Superior temporal gyrus (tissue), 1 donor: Measurements from ENCODE around the gene TMEM170A.
A peak's percentile ranks its signal among the peaks of the same experiment; 100 is the strongest.
"Not testable (repeated sequence)": the region's sequence is repeated elsewhere in the genome, so short reads cannot be mapped to it uniquely, and the experiment has no call there.

Experiments
- DNase-seq: peaks from one replicate; pipeline ENCODE4 v3.0.0-alpha.2; 2016; ENCODE audit errors: extremely low spot score

TMEM170A gene

GRCh38 chr16:75455677-75456076 lies 8.8 kb downstream of the TMEM170A start:
- DNase-seq = no peak

DNA sequence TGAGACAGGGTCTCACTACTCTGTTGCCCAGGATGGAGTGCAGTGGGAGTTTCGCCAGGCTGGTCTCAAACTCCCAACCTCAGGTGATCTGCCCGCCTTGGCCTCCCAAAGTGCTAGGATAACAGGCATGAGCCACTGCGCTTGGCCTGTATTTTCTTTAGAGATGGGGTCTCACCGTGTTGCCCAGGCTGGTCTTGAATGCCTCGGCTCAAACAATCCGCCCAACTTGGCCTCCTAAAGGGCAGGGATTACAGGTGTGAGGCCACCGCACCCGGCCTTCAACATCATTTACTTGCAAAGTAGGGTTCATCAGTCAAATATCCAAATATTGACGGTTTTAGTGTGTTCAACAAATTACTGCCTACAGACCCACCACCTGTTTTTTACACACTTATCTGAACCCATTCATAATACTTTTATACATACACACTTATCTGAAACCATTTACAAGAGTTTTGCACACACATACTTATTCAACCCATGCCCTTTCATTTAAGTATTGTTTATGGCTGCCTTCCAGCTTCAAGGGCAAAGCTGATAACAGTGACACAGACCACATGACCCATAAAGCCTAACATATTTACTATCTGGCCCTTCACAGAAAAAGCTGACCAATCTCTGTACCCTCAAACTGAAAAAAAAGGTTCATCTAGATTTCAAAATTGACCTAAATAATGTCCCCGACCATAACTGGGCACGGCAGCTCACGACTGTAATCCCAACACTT lies 11.9 kb downstream of the TMEM170A start:
- no peak for DNase-seq

DNA sequence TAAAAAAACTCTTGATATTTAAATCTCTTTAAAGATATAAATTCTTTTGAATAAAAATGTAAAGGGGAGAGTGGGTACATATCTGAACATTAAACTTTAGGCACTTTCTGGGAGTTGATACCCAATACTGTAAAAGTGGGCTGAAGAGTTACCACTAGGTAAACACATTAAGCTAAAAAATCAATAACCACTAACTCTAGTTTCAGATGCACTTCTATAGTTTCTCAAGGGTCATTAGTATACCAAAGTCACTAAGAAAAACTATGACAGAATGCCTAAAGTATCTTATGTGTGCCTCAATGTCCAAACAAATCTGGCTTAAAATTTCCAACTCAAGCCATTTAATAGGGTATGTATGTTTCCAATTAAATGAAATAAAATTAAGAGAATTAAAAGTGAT lies 18.1 kb downstream of the TMEM170A start:
- no peak for DNase-seq

DNA sequence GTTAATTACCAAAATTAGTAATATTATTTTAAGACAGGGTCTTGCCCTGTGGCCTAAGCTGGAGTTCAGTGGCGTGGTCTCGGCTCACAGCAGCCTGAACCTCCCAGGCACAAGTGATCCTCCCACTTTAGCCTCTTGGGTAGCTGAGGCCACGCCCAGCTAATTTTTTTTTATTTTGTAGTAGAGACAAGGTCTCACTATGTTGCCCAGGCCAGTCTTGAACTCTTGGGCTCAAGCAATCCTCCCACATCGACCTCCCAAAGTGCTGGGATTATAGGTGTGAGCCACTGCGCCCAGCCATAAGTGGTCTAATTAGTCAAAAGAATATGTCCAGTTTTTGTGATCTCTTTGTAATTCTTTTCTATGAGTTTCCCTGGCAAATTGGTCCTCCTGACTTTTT lies 19.2 kb downstream of the TMEM170A start:
- no peak for DNase-seq

- DNase-seq = no peak
These were observed 21.2 kb downstream of the TMEM170A start for GRCh38 chr16:75443298-75443697.

- peak; percentile 86 for DNase-seq
These were observed 30.6 kb downstream of the TMEM170A start for GRCh38 chr16:75433732-75434413.

DNA sequence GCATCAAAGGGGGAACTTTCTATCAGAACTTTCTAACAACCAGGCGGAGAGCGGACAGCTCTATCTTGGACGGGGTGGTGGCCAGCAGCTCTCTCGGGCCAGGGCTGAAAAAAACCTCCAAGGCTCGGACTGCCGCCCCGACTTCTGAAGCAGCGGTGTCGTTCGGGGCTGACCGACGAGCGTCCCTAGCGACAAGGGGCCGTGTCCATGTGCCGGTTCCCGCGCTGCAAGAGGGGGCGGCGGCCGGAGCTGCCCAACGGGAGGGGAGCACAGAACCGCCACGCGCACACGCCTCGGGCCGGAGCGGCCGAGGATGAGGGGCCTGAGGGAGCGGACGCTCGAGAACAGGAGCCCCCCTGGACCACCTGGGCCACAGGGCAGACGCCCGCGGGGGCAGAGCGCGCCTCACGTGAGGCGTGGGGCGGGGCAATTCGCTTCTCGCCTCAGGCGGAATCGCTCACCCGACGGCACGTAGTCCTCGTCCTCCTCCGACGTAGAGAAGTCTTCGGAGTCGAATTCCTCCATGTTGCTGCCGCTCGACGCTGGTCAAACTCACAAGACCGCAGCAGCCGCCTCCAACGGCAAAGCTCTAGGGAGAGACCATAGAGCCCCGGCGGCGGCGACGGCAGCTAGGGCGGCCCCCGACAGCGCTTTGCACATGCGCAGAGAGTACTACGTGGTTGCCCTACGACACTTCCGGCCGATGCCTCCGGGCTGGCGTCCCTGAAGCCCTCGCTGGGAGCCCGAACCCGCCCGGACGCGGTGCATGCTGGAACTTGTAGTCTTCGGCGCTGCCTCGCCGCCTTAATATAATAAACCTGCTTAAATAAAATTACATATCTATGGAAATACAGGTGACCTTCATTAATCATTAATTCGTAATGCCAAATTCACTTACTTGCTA lies 31.4 kb downstream of the TMEM170A start, which contains the start of gene CFDP1:
CFDP1 (minus strand) TSS at position 676 of the 904 bp plus-strand sequence; CDS start at position 525, 151 bp downstream.
- peak; percentile 99 for DNase-seq

DNA sequence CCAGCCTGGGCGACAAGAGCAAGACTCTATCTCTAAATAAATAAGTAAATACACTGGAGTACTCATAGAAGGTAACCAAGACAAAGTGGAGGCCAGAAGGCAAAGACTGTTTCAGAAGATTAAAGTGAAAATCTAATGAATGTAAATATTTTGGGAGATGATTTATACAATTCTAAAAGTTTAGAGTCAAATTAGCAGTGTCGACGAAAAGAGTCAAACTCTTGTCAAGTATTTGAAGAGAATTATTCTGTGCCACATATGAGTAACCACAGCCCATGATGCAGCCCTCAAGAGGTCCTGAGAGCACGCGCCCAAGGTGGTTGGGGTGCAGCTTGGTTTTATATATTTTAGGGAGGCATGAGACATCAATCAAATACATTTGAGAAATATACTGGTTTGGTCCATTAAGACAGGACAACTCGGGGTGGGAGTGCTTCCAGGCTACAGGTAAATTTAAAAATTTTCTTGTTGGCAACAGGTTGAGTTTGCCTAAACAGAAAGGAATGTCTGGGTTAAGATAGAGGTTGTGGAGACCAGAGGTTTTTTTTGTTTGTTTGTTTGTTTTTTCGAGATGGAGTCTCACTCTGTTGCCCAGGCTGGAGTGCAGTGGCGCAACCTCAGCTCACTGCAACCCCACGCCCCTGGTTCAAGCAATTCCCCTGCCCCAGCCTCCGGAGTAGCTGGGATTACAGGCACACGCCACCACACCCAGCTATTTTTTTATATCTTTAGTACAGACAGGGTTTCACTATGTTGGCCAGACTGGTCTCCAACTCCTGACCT lies 34.7 kb downstream of the TMEM170A start:
- DNase-seq = no peak

GRCh38 chr16:75426524-75426923 lies 38.0 kb downstream of the TMEM170A start:
- not testable (repeated sequence) for DNase-seq

DNA sequence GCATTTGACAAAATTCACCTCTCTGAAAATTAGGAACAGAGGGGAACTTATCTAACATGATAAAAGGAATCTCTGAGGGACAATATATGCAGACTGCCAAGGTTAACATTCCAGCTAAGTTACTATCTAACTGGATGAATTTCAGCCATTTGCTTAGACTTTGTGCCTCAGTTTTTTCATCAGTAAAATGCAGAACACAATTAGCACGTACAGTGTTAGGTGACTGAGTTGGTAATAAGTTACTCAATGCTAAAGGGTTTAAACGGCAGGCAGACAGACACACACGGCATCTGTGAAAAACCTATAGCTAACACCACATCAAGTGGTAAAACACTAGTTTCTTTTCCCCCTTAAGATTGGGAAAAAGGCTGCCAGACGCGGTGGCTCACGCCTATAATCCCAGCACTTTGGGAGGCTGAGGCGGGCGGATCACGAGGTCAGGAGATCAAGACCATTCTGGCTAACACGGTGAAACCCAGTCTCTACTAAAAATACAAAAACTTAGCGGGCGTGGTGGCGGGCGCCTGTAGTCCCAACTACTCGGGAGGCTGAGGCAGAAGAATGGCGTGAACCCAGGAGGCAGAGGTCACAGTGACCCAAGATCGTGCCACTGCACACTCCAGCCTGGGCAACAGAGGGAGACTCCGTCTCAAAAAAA lies 40.3 kb downstream of the TMEM170A start:
- DNase-seq = peak; percentile 18

- no peak for DNase-seq
These were observed 40.8 kb downstream of the TMEM170A start for GRCh38 chr16:75423723-75424104.

DNA sequence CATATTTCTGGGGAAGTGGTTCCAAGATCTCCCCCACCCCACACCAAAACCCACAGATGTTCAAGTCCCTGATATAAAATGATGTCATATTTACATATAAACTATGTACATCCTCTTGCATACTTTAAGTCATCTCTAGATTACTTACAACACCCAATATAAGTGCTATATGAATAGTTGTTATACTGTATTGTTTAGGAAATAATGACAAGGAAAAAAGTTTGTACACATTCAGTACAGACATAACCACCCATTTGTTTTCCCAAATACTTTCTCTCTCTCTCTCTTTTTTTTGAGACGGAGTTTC lies 42.7 kb downstream of the TMEM170A start:
- DNase-seq = no peak

DNA sequence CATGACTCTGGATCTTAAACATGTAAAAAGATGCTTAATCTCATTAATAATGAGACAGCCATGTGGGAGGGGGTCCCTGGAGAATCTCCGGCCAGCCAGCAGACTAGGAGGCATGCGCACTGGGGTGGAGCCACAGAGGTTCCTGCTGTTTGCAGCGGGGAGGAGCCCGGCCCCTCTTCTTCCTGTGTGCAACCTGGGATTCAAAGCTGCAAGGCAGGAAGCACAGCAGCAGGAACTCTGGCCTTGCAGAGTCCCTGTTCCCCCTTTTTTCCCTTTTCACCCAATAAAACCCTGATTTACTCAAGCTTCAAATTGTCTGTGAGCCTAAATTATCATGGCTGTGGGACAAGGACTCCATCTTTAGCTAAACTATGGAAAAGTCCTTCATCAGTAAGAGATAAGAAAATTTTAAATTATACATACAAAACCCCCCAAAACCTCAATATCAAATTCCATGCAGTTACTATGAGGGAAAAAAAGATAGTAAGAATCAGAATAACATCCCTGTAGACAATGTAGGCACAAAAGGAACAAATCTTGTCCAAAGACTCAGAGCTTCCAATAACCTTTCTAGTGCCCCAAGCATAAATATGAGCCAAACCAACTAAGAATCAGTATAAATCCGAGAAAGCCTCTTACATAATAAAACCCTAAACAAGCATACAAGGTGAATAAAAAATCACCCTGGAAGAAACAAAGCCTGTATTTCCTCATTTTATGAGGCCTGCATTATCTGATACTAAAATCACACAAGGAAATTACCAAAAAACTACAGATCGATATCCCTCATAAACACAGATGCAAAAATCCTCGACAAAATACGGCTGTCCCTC lies 43.3 kb downstream of the TMEM170A start:
- DNase-seq = no peak

- DNase-seq = no peak
These were observed 47.5 kb downstream of the TMEM170A start for GRCh38 chr16:75416904-75417565.

GRCh38 chr16:75415169-75415905 lies 49.2 kb downstream of the TMEM170A start:
- peak; percentile 31 for DNase-seq

GRCh38 chr16:75413951-75414350 lies 50.5 kb downstream of the TMEM170A start:
- no peak for DNase-seq

- no peak for DNase-seq
These were observed 57.5 kb downstream of the TMEM170A start for GRCh38 chr16:75406943-75407342.

DNA sequence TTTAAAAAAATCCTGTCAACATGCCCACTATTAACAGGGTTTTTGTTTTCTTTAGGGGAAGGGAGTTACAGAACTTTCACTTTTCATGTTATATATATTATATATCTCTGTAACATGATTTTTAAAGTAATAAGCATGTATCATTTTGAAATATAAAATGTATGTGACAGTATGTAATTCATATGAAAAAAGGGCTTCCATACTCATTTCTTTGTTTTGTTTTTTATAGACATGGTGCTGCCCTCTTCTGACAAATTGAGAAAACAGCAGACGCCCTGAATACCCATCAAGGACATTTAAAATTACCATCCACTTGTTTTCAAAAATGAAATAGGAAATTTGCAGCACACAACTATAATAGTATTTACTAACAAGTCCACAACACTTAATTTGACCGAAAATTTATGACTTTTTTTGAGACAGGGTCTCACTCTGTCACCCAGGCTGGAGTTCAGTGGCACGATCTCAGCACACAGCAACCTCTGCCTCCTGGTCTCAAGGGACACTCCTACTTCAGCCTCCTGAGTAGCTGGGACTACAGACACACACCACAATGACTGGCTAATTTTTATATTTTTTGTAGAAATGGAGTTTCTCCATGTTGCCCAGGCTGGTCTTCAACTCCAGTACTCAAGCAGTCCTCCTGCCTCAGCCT lies 61.5 kb downstream of the TMEM170A start:
- DNase-seq = peak; percentile 71
